Esophagus squamous epithelium (tissue), 4 donors: ENCODE results near the gene ZNF436.

Source experiments
- POLR2A ChIP-seq, 4 donors: fragments of 450-650 bp; IDR thresholded peaks; one replicate each; pipeline ENCODE4 v1.6.1; 2017; ENCODE audit warnings: antibody characterized with exemption in 4 of 4, mild to moderate bottlenecking in 4 of 4, moderate library complexity in 3 of 4
- TF ChIP-seq, protein P1 (sequence below), 6 experiments: fragments of 450-650 bp in 4 of 6; fragments of 200-600 bp in 2 of 6; sonication (generic) in 2 of 6; IDR thresholded peaks; one replicate each; pipeline ENCODE4 v1.5.1; 2016 to 2019; ENCODE audit warnings: antibody characterized with exemption in 6 of 6, mild to moderate bottlenecking in 4 of 6, moderate library complexity in 4 of 6

DNA sequence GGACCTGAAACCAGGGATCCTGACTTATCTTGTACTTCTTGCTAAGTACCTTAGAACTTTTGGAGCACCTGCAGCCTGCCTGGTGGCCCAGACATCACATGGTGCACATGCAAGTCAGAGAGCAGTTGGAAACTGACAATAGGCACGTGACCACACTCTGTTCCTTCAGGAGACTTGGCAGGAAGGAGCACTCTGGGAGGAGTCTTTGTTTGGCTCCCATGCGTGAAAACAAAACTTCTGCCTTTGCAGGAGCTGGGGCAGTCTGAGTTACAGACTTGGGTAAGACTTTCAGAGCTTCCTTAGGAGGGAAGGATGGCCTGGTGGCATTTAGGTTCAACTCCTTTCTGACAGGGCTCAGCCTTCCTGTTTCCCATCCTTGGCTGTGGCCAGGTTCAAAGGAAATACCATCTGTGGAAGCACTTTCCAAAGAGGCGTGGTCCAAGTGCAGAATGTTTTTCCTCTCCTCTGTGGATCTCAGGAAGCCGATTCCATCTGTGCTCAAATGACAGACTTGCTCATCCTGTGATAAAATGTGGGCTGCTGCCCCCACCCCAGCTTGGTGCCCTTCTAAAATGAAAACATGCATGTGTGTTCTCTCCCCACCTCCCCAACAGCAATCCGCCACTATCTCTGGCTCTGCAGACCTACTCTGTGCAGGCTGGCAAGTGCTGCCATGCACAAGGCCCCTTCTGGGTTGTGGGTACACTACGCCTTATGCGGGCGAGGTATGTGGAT lies 14.1 kb upstream of the ZNF436 start:
- TF ChIP-seq, protein P1, sequence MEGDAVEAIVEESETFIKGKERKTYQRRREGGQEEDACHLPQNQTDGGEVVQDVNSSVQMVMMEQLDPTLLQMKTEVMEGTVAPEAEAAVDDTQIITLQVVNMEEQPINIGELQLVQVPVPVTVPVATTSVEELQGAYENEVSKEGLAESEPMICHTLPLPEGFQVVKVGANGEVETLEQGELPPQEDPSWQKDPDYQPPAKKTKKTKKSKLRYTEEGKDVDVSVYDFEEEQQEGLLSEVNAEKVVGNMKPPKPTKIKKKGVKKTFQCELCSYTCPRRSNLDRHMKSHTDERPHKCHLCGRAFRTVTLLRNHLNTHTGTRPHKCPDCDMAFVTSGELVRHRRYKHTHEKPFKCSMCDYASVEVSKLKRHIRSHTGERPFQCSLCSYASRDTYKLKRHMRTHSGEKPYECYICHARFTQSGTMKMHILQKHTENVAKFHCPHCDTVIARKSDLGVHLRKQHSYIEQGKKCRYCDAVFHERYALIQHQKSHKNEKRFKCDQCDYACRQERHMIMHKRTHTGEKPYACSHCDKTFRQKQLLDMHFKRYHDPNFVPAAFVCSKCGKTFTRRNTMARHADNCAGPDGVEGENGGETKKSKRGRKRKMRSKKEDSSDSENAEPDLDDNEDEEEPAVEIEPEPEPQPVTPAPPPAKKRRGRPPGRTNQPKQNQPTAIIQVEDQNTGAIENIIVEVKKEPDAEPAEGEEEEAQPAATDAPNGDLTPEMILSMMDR (IDR thresholded peaks at IDR 0.05), result no peak
- TF ChIP-seq POLR2A (IDR thresholded peaks at IDR 0.05), result no peak
